RKO (cell line): ENCODE results near the gene MYCBP2.
"Not testable (repeated sequence)": the region's sequence is repeated elsewhere in the genome, so short reads cannot be mapped to it uniquely, and the experiment has no call there.

Experiments
- DNase-seq: peaks from one replicate; pipeline ENCODE4 v3.0.0-alpha.2; 2016; ENCODE audit warnings: low spot score

The MYCBP2 gene, protein sequence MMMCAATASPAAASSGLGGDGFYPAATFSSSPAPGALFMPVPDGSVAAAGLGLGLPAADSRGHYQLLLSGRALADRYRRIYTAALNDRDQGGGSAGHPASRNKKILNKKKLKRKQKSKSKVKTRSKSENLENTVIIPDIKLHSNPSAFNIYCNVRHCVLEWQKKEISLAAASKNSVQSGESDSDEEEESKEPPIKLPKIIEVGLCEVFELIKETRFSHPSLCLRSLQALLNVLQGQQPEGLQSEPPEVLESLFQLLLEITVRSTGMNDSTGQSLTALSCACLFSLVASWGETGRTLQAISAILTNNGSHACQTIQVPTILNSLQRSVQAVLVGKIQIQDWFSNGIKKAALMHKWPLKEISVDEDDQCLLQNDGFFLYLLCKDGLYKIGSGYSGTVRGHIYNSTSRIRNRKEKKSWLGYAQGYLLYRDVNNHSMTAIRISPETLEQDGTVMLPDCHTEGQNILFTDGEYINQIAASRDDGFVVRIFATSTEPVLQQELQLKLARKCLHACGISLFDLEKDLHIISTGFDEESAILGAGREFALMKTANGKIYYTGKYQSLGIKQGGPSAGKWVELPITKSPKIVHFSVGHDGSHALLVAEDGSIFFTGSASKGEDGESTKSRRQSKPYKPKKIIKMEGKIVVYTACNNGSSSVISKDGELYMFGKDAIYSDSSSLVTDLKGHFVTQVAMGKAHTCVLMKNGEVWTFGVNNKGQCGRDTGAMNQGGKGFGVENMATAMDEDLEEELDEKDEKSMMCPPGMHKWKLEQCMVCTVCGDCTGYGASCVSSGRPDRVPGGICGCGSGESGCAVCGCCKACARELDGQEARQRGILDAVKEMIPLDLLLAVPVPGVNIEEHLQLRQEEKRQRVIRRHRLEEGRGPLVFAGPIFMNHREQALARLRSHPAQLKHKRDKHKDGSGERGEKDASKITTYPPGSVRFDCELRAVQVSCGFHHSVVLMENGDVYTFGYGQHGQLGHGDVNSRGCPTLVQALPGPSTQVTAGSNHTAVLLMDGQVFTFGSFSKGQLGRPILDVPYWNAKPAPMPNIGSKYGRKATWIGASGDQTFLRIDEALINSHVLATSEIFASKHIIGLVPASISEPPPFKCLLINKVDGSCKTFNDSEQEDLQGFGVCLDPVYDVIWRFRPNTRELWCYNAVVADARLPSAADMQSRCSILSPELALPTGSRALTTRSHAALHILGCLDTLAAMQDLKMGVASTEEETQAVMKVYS (N-terminal part only)

DNA sequence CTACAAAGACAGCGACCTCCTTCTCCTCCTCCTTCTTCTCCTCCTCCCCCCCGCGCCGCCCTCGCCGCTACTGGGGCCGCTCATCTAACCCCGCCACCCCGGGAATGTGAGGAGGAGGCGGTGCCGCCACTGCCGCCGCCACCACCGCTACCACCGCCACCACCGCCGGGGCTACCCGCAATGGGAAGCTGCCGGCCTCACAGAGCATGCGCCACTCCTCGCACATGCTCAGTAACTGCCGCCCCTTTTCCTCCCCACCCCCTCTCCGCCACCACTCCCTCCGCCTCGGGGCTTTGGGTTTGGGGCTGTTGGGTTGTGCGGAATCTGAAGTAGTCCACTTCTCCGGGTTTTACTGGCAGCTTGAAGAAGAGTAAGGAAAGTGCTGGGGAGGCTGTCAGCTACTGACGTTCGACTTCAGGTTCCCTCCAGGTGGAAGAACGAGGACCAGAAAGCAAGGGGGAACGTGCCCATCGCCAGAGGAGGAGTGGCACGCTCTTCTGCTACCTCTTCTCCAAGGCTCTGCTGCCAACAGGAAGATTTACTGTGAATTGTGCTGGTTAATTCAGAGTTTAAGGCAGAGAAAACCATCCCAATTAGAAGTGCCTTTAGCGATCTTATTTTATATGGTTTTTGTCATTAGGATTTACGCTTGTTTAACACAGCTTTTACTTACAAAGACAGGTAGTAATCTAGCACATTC lies at the start of gene MYCBP2:
TSS of gene MYCBP2 (minus strand) at position 190 of the 700 bp plus-strand sequence. CDS start 319 bp downstream, outside the sequence.
- peak; percentile 94 for DNase-seq

DNA sequence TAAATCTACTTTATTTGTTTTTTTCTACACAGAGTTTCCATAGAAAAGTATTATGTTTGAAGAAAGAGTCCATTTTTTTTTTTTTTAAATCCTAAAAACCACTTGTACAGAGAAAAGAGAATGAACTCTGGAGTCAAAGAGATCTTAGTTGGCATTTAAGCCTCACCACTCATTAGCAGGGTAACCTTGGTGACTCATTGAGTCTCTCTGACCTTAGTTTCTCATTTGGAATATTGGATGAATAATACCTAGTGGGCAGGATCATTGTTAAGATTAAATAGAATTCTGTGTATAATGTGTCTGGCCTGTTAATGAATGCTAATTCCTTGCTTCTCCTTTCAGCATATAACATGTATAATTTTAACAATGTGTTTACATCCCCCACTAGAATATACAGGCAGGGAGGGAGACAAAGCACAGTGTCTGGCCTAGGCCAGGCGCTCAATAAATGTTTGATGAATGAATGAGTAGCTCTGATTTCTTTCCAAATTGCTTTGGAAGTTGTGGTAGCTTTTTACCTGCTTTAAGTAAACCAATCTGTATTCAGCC lies 48.7 kb upstream of the MYCBP2 start:
- peak; percentile 10 for DNase-seq

- DNase-seq: no peak
These were observed 47.9 kb upstream of the MYCBP2 start for GRCh38 chr13:77374786-77375185.

GRCh38 chr13:77374339-77374738 lies 47.4 kb upstream of the MYCBP2 start:
- DNase-seq: no peak

DNA sequence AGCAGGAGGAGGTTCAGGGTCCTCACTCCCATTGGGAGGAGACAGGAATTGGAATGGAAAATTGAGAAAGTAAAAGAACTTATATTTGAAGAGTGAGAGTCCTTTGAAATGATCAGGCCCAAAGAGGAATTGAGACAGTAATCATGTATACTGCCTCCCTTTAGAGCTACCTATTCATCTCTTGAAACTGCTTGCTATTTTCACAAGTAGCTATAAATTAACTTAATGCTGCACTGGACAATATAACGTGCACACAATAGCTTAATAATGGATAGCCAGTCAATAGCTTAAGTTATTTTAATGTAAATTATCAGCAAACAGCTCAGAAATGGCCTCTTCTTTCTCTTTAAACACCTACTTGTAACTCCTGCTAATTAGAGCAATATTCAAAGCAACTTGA lies 46.6 kb upstream of the MYCBP2 start:
- no peak for DNase-seq

DNA sequence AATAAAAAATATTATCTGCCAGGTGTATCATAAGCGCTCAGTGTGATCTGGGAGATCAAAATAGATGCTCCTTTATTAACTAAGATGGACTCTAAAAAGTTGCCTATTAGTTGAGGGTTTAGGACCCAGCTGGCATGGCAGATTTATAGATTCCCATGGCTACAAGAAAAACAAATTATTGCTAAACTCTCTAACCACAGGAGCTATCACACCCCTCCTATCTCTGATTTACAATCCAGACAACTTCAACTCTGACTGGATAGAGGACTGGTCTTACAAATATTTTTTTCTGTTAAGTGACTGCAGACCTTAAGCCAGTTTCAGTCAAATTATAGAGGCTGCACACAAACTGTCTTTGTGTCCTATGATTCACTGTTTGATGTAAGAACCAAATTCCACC lies 45.4 kb upstream of the MYCBP2 start:
- DNase-seq: no peak

GRCh38 chr13:77370888-77371287 lies 44.0 kb upstream of the MYCBP2 start:
- DNase-seq: no peak

DNA sequence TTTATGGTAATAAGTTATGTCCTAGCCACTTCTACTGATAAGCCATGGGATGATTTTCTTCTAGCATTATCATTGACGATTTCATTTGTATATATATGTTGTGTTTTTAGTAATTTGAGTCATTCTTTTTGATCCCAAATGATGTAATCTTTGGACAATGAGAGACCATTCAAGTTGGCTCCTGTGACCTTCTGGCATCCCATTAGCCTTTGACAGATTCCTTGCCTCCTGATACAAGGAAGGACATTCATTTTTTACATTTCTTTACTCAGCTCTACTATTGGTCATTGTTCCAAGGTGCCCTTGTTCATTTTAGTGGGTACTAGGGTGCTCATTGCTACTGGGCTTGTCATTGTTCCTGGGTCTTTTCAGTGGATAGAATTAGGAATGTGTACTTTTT lies 35.3 kb upstream of the MYCBP2 start:
- no peak for DNase-seq

GRCh38 chr13:77360032-77360685 lies 33.3 kb upstream of the MYCBP2 start:
- DNase-seq: no peak

DNA sequence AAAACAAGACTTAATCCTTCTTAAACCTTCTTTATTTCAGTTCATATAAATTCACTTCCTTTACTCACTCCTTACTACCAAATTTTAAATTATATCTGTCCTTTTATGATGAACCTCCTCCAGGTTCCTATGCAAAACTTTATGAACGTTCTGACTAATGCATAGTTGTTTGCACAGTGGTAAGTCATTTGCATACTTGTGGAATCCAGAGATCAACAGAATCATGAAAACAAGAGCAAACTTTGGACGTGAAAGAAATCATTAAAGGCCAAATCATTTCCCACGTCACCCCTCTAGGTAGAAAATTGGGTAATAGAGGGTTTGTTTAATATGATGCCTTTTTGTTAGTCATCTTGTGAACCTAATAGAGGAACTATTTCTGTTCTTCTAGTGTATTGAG lies 32.3 kb upstream of the MYCBP2 start:
- no peak for DNase-seq

DNA sequence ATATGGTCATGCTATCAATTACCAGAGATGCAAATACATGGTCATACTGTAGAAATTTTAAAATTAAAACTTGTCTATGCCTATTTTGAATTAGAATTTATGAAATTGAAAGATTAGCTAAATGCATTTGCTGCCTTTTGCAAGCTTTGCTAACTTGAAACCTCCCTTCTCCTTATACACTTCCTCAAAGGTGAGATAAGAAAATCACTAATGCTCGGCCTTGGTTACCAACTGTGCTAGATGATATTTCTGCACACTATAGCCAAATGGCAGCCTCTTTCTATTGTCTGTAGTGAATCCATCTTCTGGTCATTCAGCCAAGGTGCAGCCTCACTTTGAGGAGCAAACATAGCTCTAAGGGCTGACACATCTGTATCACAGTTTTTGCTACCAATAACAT lies 31.1 kb upstream of the MYCBP2 start:
- DNase-seq: no peak

- no peak for DNase-seq
These were observed 29.3 kb upstream of the MYCBP2 start for GRCh38 chr13:77356155-77356554.

DNA sequence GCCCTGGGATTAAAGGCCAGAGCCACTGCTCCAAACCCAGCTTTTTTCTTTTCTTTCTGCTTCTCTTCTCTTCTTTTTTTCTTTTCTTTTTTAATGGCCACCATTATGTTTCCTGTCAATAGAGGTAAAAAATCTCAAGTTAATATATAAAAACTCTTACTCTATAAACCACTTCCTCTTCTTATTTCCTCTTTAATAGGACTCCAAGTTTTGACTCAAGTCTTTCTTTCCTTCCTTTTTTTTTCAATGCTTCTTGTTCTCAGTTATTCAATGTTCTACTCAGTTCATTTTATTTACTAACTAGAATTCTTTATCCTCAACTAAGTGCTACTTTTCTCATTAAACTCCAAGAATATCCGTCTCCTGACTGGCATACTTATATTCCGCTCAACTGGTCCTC lies 27.1 kb upstream of the MYCBP2 start:
- DNase-seq: no peak

DNA sequence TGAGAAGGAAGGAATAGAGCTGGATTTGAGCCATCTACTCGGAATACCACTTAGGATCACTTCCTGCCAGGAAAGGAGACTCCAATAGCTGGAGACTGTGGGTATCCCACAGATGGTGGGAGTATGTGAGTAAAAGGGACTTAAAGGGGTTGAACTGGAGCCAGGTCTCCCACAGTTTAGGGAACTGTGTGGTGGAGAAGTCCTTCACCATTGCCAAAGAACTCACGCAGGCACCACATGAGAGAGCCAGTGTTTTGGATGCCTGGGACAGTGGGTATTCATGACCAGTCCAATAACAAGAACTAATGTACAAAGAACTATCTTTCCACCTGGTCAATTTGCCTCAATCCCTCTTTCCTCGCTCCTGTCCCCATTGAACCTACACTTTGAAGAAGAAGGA lies 24.4 kb upstream of the MYCBP2 start:
- DNase-seq: no peak

- no peak for DNase-seq
These were observed 23.9 kb upstream of the MYCBP2 start for GRCh38 chr13:77350811-77351210.

- DNase-seq: no peak
These were observed 22.5 kb upstream of the MYCBP2 start for GRCh38 chr13:77349365-77349764.

GRCh38 chr13:77347351-77347750 lies 20.5 kb upstream of the MYCBP2 start:
- DNase-seq: not testable (repeated sequence)

GRCh38 chr13:77345150-77345780 lies 18.4 kb upstream of the MYCBP2 start:
- DNase-seq: no peak

- DNase-seq: no peak
These were observed 16.9 kb upstream of the MYCBP2 start for GRCh38 chr13:77343841-77344240.

- no peak for DNase-seq
These were observed 12.5 kb upstream of the MYCBP2 start for GRCh38 chr13:77339408-77339807.
